Measurements from ENCODE around the gene E2F6.

Gene E2F6

DNA sequence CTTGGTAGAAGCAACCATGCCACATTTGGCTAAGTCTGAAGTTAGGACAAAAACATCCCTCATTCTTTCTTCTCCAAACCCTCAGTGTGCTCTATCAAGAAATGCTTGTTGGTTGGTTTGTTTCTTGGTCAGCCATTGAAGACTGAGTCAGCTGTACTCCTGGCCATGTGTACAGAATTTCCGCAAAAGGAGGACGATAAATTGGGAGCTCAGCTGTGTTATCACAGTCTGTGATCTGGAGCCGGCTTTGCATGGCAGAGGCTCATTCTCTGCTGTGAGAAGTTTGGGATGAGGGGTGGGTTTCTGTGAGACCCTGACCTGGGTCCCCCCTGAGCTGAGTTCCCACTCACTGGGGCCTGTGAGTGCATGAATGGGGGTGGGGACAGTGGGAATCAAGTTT is 26.3 kb upstream of the E2F6 start:
- DNase-seq: no peak

DNA sequence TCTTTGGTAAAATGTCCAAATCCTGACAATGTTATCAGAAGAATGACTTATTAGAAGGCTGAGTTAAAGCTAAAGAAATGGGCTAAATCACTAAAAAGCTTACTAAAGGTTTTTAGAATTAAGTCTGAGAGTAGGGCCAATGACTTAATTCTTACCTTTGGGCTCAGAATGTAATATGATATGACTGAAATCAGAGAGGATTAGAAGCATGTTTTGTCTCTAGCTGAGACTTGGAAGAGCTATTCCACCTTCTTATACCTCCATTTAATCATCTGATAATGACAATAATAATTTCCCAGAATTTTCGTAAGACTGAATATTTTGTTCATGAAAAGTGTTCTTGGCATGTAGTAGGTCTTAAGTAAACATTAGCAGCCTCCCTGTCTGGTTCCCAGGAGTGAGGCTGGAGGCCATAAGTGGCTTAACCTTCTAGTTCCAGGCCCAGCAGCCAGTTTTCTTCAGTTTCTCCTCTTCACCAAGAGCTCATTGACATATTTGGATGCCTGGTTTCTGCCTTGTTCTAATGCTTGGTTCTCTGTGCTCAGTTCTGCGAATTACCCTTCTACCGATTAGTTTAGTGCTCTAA is 25.5 kb upstream of the E2F6 start:
- no peak for DNase-seq

DNA sequence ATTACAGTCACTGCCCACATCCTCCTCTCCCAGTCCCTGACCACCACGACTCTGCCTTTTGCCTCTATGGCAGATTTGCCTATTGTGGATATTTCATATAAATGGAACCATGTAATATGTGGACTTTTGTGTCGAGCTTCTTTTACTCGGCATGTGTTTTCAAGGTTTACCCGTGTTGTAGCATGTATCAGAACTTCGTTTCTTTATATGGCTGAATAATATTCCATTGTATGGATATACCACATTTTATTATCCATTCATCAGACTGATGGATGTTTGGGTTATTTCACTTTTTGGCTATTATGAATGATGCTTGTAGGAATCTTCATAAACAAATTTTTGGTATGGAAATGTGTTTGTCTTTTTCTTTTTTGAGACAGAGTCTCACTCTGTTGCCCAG is 24.2 kb upstream of the E2F6 start:
- no peak for DNase-seq

DNA sequence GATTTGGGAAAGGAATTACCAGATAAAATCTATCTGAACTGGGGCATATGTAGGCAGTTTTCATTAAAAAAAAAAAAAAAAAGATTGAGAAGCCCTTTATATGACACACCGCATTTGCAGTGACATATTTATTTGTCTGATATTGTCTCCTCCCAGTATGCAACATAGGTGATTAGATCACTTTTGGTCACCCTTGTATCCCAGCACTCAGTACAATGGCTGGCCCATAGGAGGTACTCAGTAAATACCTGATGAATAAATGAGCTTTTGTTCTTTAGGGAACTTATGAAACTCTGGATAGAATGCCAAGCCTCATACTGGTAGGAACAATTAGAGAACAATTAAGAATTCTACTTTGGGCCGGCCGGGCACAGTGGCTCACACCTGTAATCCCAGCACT is 22.8 kb upstream of the E2F6 start:
- no peak for DNase-seq

DNA sequence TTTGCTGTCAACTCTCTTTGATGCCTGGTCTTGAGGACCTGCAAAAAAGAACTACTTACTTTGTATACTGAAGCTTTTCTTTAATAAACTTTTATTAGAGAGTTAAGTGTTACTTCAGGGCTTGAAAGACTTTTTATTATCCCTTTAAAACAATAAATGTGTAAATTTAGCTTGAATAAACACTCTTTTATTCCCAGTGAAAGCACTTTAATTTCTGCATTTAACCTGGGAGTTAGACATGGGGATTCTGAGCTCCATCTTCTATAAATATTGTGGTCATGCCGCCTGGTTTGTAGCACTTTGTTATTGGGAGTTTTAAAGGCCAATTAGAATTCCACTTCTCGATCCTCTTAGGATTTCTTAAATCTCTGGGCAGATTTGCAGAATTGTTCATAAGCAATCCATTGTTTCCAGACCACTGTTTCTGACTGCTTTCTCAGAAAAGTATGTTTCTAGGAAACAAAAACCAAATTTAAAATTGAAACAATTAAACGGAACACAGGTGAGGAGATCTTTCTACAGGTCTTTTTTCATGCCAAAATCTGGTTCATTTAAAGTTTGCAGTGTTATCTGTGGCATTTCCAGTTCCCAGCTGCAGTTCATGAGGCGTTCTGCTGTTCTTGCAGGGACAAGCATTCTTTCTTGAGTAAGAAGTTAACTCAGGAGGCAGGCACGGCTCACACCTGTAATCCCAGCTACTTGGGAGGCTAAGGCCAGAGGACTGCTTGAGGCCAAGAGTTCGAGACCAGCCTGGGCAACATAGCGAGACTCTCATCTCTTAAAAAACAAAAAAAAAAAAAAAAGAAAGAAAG is 18.1 kb upstream of the E2F6 start:
- no peak for DNase-seq

DNA sequence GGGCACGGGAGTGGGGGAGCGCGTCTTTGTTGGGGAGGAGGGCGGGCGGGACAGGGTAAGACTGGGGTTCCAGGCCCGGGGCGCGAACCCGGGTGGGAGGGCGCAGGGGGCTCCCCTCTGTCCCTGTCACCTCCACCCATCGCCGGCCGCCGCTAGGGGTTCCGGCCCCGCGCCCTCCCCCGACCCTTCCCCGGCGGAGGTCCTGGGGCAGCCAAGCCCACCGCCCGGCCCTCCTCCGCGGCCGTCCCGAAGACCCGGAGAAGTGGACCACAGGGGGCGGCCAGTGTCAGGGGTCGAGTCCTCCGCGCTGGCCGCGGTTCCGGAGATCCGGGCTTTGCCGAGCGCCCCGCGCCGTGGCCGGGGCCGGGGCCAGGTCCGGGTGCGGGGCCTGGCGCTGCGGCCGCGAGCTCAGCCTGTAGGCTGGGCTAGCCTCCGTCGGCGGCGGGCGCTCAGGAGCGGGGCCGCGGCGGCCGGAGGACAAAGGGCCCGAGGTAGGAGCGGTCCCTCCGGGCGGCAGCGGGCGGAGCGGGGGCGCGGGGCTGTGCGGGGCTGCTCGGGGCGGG is 16.6 kb upstream of the E2F6 start:
- no peak for DNase-seq

DNA sequence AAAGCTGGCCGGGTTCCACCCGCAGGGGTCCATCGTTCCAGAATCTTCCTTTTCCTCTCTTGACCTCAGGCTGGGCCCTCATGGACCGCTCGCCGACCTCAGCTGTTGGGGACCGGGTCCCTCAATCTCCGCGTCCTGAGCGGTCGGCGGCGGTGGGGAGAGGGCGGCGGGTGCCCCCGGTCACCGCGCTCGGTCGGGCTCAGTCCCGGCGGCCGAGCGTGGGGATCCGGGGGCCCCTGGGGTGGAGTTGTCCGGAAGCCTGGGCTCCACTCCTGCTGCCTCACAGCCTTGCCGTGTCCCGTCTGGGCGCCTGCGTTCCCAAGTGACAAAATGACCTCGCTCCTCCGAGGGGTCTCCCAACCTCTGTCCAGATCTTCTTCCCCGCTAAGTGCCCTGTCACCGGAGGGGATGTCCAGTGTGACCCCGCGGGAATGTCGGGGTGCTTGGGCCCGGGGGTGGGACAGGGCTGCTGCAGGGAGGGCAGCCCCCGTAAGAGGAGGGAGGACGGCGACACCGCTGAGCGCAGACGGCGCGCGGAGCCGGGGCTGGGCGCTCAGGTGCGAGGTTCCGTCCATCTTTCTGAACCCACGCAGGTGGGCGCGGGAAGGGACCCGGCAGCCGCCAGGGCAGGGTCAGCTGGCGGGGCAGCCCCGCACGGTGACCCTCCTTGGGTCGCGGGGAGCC is 16.0 kb upstream of the E2F6 start:
- no peak for DNase-seq

DNA sequence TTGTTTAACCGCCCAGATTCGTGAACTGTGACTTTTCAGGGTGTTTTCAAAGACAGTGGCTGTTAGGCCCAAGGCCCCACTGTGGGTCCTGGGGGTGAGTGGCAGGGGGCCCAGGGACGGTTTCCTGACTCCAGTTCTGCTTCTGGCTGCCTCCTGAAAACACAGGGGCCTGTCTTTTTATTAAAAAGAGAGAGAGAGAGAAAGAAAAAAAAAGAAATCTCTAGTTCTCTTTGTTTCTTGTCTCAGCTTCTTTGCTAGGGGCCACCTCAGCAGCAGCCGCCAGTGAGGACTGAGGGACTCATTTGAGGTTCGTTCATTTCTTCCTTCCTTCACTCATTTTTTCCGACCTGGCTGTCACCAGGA is 15.4 kb upstream of the E2F6 start:
- no peak for DNase-seq

DNA sequence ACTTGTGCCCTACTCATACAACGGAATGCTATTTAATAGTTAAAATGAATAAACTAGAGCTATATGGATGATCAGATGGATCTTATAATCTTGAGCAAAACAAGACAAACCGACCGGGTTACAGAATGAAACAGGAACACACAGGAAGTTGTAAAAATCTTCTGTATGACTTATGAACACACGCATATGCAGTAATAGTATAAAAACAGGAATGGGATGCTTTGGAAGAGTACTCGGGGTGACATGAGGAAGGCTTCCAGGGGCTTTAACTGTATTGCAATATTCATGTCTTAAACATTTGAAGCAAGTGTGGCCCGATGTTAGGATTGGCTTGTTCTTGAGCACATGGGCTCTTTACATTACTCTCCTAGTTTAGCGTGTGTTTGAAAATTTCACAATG is 14.9 kb upstream of the E2F6 start:
- DNase-seq: no peak

DNA sequence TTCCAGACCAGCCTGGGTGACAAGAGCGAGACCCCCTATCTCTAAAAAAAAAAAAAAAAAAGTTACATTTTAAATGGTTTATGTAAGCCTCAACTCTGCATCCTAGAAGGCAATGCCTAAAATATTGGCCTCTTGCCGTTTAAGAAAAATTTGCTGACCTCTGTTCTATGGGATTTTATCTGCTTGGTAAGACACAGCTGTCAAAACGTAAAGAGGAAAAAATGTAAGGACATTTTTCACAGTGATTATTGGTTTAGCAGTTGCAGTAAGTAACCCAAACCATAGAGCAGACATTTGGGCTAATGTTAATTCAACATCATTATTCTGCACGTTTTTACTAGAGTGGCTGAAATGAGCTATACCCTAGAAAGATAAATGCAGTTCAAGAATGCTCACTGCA is 14.4 kb upstream of the E2F6 start:
- DNase-seq: no peak

DNA sequence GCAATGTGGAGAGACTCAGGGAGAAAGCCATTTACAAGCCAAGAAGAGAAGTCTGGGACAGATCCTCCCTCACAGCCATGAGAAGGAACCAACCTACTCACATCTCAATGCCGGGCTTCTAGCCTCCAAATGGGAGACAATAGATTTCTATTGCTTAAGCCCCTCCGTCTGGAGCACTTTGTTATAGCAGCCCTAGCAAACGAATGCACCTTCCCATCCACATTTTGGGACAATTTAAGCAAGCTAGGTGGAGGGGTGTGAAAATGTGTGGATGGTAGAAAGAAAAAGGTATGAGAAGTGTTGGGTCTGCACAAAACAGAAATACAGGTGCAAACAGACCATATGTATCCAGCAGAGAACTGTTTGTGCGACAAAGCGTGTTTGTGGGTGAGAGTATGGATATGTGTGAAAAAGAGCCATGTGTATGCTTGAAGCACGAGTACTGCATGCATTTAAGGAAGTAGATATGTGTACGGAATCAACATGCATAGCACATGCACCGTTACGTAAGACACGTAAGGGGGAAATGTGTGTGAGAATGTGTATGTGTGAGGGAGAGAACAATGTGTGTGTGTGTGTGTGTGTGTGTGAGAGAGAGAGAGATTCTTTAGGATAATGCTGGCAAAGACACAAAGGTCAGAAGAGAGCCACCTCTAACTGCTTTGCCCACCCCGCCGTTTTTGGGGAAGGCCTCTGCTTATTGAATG is 13.1 kb upstream of the E2F6 start:
- no peak for DNase-seq

DNA sequence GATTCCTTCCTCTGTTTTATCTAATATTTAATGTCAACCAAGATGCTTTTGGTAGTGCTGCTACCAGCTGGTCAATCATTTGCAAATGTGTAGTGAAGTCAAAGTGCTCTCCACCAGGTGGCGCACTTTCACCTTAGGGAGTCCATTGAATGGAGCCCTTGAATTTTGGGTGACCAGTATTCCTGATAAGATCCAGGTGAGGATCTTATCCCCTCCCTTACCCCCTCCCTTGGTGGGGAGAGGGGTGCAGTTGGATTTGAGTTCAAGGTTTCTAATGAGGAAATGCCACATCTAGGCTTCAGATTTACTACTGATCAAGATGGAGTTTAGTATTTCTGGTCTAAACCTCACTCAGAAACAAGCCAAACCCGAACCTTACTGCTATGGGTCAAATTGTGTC is 12.0 kb upstream of the E2F6 start:
- peak; percentile 84 for DNase-seq

DNA sequence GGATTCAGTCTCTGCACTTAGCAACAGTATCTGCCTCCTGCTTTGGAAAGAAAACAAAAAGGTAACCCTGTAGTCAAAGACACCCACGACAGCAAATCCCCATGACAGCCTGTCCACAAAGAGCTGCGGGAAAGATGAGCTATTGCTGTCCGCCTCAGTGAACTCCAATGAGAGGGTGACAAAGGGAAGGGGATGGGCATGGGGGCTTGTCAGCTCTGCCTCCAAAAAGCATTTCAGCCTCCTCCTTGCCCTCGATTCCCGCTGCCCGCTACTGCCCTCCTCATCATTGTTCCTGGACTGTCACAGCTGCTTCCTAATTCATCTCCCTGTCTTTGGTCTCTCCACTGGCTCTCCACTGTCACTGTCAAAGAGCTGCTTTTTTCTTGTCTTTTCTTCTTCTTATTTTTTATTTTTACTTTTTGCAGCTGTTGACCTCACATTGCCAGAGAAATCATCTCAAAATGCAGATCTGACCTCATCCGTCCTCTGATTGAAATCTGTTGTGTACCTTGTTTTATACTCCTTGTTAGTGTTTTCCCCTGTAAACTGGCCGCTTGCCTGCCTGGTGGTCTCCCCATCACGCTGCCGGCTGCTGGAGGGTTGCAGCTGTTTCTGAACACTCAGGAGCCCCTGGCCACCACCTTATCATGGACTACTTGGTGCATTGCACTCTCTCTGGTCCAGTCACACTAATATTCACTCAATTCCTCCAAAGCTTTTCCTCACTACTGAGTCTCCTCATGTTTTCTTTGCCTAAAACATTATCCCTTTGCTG is 7.9 kb upstream of the E2F6 start:
- DNase-seq: no peak

DNA sequence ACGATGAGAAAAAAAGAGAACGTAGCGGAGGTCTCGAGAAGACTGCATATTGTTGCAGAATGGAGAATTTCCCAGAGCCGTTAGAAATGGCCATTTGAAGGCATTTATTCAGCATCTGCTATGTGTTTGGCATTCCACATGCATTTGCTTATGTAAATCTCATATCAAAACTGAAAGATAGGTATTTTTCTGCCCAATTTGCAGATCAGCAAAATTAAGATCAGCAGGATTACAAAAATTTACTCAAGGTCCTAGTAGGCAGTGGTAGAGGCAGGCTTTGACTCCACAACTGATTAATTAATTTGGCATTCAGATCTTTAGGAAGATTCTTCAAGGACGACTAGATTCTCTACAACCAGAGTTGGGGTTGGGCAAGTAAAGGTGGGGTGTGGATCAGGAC is 1.8 kb upstream of the E2F6 start:
- DNase-seq: no peak

DNA sequence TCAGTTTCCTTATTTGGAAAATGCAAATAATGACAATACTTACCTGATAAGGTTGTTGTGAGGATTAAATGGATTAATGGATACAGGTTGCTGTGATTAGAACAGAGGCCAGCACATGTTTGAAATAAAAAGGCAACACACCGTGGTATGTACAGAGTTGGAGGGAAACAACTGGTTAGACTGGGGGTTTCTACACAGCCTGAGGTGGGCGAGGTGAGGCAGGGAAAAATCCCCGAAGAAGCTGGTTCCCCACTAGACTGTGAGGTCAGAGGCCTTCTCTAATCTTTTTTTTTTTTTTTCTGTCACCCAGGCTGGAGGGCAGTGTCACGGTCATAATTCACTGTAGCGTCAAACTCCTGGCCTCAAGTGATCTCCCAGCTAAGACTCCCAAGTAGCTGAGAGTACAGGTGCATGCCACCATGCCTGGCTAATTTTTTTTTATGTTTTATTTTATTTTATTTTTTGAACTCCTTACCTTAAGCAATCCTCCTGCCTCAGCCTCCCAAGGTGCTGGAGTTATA is 1.2 kb upstream of the E2F6 start:
- DNase-seq: no peak

DNA sequence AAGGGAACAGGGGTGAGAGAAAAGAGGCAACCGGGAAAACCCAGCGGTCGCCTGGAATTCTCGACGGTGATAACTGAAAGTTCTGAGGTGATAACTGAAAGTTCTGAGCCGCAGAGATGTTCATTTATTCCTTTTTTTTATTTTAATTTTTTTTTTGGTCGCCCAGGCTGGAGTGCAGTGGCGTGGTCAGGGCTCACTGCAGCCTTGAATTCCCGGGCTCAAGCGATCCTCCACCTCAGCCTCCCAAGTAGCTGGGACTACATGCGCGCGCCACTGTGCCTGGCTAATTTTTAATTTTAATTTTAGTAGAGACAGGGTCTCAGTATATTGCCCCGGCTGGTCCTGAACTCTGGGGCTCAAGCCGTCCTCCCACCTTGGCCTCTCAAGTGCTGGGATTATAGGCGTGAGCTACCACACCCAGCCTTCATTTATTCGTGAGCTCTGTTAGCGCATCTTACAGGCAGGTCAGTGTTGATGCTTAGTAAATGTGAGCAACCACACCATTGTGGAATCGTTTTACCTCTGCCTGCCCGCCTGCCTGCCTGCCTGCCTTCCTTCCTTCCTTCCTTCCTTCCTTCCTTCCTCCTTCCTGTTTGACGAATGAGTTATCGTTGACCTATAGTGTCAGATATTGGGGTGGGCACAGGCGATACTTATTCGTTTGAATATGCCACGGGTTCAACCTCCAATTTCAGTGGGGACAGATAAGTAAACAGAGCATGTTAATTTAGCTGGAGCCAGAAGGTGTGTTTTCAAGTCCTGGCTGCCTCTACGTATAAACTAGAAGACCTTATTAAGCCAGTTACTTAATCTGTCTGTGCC is 557 bp upstream of the E2F6 start:
- DNase-seq: no peak

DNA sequence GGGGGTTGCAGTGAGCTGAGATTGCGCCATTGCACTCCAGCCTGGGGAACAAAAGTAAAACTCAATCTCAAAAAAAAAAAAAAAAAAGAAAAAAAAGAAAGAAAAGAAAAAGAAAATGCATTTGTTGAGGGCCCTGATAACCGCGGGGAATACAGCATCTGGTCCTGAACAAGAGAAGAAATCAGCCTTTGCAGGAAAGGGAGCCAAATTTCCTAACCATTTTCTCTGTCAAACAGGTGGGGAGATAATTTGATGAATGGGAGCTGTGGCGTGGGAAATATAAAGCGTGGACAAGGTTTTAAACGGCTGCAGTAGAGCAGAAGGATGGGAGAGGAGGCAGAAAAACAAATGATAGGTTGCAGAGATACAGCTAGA is 864 bp downstream of the E2F6 start:
- no peak for DNase-seq

DNA sequence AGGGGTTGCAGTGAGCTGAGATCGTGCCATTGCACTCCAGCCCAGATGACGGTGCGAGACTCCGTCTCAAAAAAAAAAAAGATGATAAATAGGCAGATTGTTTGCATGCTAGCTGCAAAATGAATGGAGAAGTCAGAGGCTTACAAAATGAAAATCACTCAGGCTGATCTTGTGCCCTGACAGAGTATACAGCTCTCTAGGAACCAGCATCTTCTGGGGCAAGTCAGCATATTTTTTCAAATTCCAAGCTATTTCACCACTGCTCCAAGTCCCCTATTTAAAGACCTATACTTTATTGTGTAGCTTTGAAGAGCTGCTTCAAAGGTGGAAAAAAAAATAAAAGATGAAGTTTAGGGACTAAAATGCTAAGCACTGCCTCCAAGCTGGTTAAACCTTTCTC is 6.1 kb downstream of the E2F6 start:
- DNase-seq: no peak

DNA sequence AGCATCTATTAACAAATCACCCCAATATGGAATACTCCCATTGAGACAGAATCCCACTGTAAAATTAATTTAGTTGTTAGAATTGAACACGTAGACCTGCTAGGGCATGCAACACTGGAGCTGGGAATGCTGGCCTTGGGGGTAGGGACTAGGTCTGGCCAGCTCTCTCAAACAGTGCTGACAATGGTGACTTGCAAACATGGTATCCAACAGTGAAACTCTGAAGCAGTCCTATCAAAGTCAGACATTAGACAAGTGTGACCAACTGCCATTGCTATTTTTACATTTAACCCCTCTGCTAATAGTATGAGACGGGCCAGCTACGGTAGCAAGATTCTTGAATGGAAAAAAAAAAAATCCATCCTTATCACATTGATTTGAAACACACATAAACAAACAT is 7.2 kb downstream of the E2F6 start:
- DNase-seq: no peak

DNA sequence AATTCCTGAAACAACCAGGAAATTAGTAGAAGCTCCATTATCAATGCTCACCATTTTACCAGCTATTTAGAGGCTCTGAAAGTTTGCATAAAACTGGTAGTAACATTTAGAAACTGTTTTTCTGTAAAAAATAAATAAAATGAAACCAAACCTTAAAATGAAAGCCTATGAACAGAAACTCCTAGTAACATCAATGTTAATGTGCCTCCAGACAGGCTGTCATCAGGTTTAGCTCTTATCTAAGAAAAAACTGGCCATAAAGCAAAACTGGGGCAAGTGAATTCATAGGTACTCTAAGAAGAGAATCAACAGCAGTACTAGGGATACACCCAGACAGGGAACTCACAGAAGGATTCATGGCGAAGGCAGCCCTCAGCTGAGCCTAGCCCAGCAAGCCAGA is 8.0 kb downstream of the E2F6 start:
- no peak for DNase-seq

DNA sequence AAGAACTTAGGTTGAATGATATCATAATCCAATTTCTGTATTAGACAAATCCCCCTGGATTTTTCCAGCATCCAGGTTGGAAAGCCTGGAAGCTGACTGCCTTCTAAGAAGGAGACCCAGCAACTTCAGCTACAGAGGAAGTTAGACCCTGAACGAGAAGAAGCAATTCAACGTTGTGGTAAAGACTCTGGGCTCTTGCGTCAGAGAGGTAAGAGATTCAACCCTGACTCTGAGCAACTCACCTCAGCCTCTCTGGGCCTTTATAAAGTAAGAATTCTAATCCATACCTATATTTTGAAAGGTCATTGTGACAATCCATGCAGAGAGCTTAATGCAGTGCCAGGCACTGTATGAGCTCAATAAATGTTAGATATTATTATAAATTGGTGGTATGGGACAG is 9.7 kb downstream of the E2F6 start:
- no peak for DNase-seq

DNA sequence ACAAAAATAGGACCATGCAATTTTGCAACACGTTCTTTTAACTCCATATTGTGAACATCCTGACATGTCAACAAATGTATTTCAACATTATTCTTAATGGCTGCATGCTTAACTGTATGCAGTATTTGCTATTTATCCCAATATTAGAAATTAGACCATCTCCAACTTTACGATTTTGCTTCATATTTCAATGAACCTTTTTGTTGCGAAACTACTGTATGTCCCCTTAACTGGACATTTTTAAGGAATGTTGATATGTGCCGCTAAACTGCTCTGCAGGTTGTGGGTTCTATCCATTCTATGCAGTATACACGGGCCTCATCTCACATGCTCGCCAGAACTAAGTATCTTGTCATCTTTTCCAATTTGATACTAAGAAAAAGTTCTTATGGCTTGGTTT is 11.1 kb downstream of the E2F6 start:
- no peak for DNase-seq

Data from activated CD4-positive, alpha-beta T cell treated with anti-CD3 and anti-CD28 coated beads, Interleukin-2, amount 50 U/mL, for 1 hour (primary cell).